Iris pigment epithelial cell (primary cell): Measurements from ENCODE around the gene AMOTL1.
A peak's percentile ranks its signal among the peaks of the same experiment; 100 is the strongest.

ENCODE experiments used
- DNase-seq: peaks from one replicate; pipeline ENCODE4 v3.0.0-alpha.2; 2011; ENCODE audit warnings: low read depth

AMOTL1 gene

GRCh38 chr11:94794287-94795168 is 26.4 kb downstream of the AMOTL1 start:
- DNase-seq = peak; percentile 98

GRCh38 chr11:94795476-94796189 is 27.5 kb downstream of the AMOTL1 start:
- DNase-seq = peak; percentile 20

- no peak for DNase-seq
Measured at GRCh38 chr11:94796190-94796580, 28.0 kb downstream of the AMOTL1 start.

- peak; percentile 34 for DNase-seq
Measured at GRCh38 chr11:94796863-94797262, 28.7 kb downstream of the AMOTL1 start.

GRCh38 chr11:94799726-94800125 is 31.6 kb downstream of the AMOTL1 start:
- no peak for DNase-seq

GRCh38 chr11:94800414-94800813 is 32.3 kb downstream of the AMOTL1 start:
- no peak for DNase-seq

- no peak for DNase-seq
Measured at GRCh38 chr11:94801866-94802460, 33.8 kb downstream of the AMOTL1 start.

- DNase-seq = no peak
Measured at GRCh38 chr11:94802501-94802900, 34.3 kb downstream of the AMOTL1 start.

GRCh38 chr11:94803491-94803890 is 35.3 kb downstream of the AMOTL1 start:
- DNase-seq = peak; percentile 66

- DNase-seq = no peak
Measured at GRCh38 chr11:94804874-94805273, 36.7 kb downstream of the AMOTL1 start.

GRCh38 chr11:94806014-94806413 is 37.9 kb downstream of the AMOTL1 start:
- peak; percentile 39 for DNase-seq

- peak; percentile 53 for DNase-seq
Measured at GRCh38 chr11:94806419-94806818, 38.3 kb downstream of the AMOTL1 start.

- peak; percentile 38 for DNase-seq
Measured at GRCh38 chr11:94809251-94809650, 41.1 kb downstream of the AMOTL1 start.

- DNase-seq = peak; percentile 38
Measured at GRCh38 chr11:94812724-94813720, 44.9 kb downstream of the AMOTL1 start.

- DNase-seq = peak; percentile 60
Measured at GRCh38 chr11:94814272-94814976, 46.3 kb downstream of the AMOTL1 start.

GRCh38 chr11:94815705-94816344 is 47.7 kb downstream of the AMOTL1 start:
- DNase-seq = no peak

- DNase-seq = no peak
Measured at GRCh38 chr11:94820480-94820879, 52.3 kb downstream of the AMOTL1 start.

- no peak for DNase-seq
Measured at GRCh38 chr11:94821439-94821838, 53.3 kb downstream of the AMOTL1 start.

- DNase-seq = no peak
Measured at GRCh38 chr11:94822080-94822479, 53.9 kb downstream of the AMOTL1 start.

GRCh38 chr11:94823102-94823732 is 55.1 kb downstream of the AMOTL1 start:
- no peak for DNase-seq
